Neural cell (in vitro differentiated cells): ENCODE data around the gene CELSR1. TPM values are rescaled to one million over a fixed set of nuclear protein-coding genes. Genes with fewer than 3 reads are reported as not detected.
A peak's percentile ranks its signal among the peaks of the same experiment; 100 is the strongest.

Source experiments
- H2AFZ ChIP-seq: fragments of 200-600, 300-800 bp; sonication (generic), shearing (Covaris generic); 2 replicates; pipeline ENCODE4 v1.6.0; 2014; ENCODE audit warnings: low read depth, mild to moderate bottlenecking, antibody characterized with exemption, low read length, moderate library complexity
- H3F3A ChIP-seq: fragments of 200-600 bp; shearing (Covaris generic); 2 replicates; pipeline ENCODE4 v1.6.1; 2016; ENCODE audit warnings: mild to moderate bottlenecking, moderate library complexity, mixed read lengths, antibody characterized with exemption, low read length; ENCODE audit not compliant: insufficient read depth, poor library complexity, severe bottlenecking
- H3K27ac ChIP-seq: fragments of 200-600, 300-800 bp; sonication (generic), shearing (Covaris generic); 2 replicates; pipeline ENCODE4 v1.5.1; 2014; ENCODE audit warnings: mild to moderate bottlenecking, low read length, moderate library complexity
- H3K27me3 ChIP-seq: fragments of 300-800, 200-600 bp; sonication (generic), shearing (Covaris generic); 2 replicates; pipeline ENCODE4 v1.6.0; 2014; ENCODE audit warnings: mild to moderate bottlenecking, low read depth, low read length, moderate library complexity; ENCODE audit not compliant: insufficient read depth
- H3K36me3 ChIP-seq: fragments of 300-800, 200-600 bp; sonication (generic), shearing (Covaris generic); 2 replicates; pipeline ENCODE4 v1.5.1; 2014; ENCODE audit warnings: mild to moderate bottlenecking, antibody characterized with exemption, low read length, moderate library complexity; ENCODE audit not compliant: insufficient read depth
- H3K4me2 ChIP-seq: fragments of 300-800, 200-600 bp; sonication (generic), shearing (Covaris generic); 2 replicates; pipeline ENCODE4 v1.6.0; 2014; ENCODE audit warnings: mild to moderate bottlenecking, low read length
- H3K4me3 ChIP-seq: fragments of 300-800, 200-600 bp; sonication (generic), shearing (Covaris generic); 2 replicates; pipeline ENCODE4 v1.5.1; 2014; ENCODE audit warnings: mild to moderate bottlenecking, low read length, moderate library complexity
- H3K79me2 ChIP-seq: fragments of 200-600 bp; shearing (Covaris generic); replicated peaks from 2 replicates; pipeline ENCODE4 v1.6.0; 2014; ENCODE audit warnings: mild to moderate bottlenecking, low read length, moderate library complexity; ENCODE audit not compliant: insufficient read depth
- H3K9ac ChIP-seq: fragments of 300-800, 200-600 bp; sonication (generic), shearing (Covaris generic); 2 replicates; pipeline ENCODE4 v1.6.1; 2016; ENCODE audit warnings: mild to moderate bottlenecking, low read length, mixed read lengths
- H3K9me2 ChIP-seq: fragments of 200-600 bp; shearing (Covaris generic); 2 replicates; pipeline ENCODE4 v1.6.1; 2016; ENCODE audit warnings: mild to moderate bottlenecking, low read length, mixed read lengths; ENCODE audit not compliant: insufficient read depth
- H3K9me3 ChIP-seq: fragments of 200-600, 300-800 bp; sonication (generic), shearing (Covaris generic); 2 replicates; pipeline ENCODE4 v1.6.1; 2016; ENCODE audit warnings: mild to moderate bottlenecking, mixed run types, low read length, moderate library complexity, mixed read lengths
- H4K20me1 ChIP-seq: fragments of 200-600 bp; shearing (Covaris generic); 2 replicates; pipeline ENCODE4 v1.6.1; 2016; ENCODE audit warnings: mild to moderate bottlenecking, mixed run types; ENCODE audit not compliant: insufficient read depth
- CTCF ChIP-seq: fragments of 450-650 bp; IDR thresholded peaks from 2 replicates; pipeline ENCODE4 v1.5.1; 2014; ENCODE audit warnings: antibody characterized with exemption, mild to moderate bottlenecking, moderate library complexity; ENCODE audit not compliant: poor library complexity, severe bottlenecking
- EP300 ChIP-seq: fragments of 450-650 bp; conservative IDR thresholded peaks from 2 replicates; pipeline ENCODE4 v1.6.1; 2014; ENCODE audit warnings: antibody characterized with exemption, mild to moderate bottlenecking, moderate library complexity; ENCODE audit not compliant: poor library complexity, severe bottlenecking
- EZH2 ChIP-seq: fragments of 200-600, 300-800 bp; shearing (Covaris generic), sonication (generic); IDR thresholded peaks from 2 replicates; pipeline ENCODE4 v1.6.1; 2014; ENCODE audit warnings: antibody characterized with exemption, low read length, borderline replicate concordance, mild to moderate bottlenecking; ENCODE audit not compliant: insufficient read depth, poor library complexity, severe bottlenecking
- MXI1 ChIP-seq: fragments of 450-650 bp; conservative IDR thresholded peaks from 2 replicates; pipeline ENCODE4 v1.6.1; 2014; ENCODE audit warnings: antibody characterized with exemption, mild to moderate bottlenecking; ENCODE audit not compliant: poor library complexity, severe bottlenecking
- POLR2AphosphoS5 ChIP-seq: IDR thresholded peaks from 2 replicates; pipeline ENCODE4 v1.6.1; 2012
- RAD21 ChIP-seq: fragments of 450-650 bp; conservative IDR thresholded peaks from 2 replicates; pipeline ENCODE4 v1.6.1; 2014; ENCODE audit warnings: antibody characterized with exemption, mild to moderate bottlenecking, moderate library complexity
- REST ChIP-seq: IDR thresholded peaks from 2 replicates; pipeline ENCODE4 v1.6.1; 2012; ENCODE audit warnings: borderline replicate concordance
- SMC3 ChIP-seq: fragments of 450-650 bp; conservative IDR thresholded peaks from 2 replicates; pipeline ENCODE4 v1.6.1; 2014; ENCODE audit warnings: antibody characterized with exemption, mild to moderate bottlenecking, moderate library complexity; ENCODE audit not compliant: poor library complexity
- TAF1 ChIP-seq: IDR thresholded peaks from 2 replicates; pipeline ENCODE4 v1.6.1; 2012; ENCODE audit warnings: low read depth
- polyA plus RNA-seq: library from polyadenylated mRNA; depleted of rRNA; stranded (reverse); fragments of >200 nt; gene quantifications from 2 replicates; pipeline ENCODE4 v1.2.3, GENCODE V29; 2014

CELSR1 gene
- polyA plus RNA-seq, 1 donor from 2014 or later: 0.14 TPM

GRCh38 chr22:46355996-46356471 is 181.4 kb downstream of the CELSR1 start:
- Histone ChIP-seq H3K27me3 (no peaks in the 10 kb centered on the region), H2AFZ (no peak overlapping the region), H3K27ac (no peak overlapping the region), H3K36me3 (no peaks in the 10 kb centered on the region), H3F3A (no peaks in the 10 kb centered on the region), H3K9me3 (no peaks in the 10 kb centered on the region), H3K9me2 (no peaks in the 10 kb centered on the region), H3K4me3 (no peak overlapping the region), H4K20me1 (no peaks in the 10 kb centered on the region), H3K9ac (no peak overlapping the region), H3K4me2 (no peak overlapping the region), H3K79me2 (no peaks in the 10 kb centered on the region)
- TF ChIP-seq TAF1 (no peak), POLR2AphosphoS5 (no peak), CTCF (no peak), REST (no peak), RAD21 (no peak), MXI1 (no peak), EZH2 (no peak), SMC3 (no peak), EP300 (no peak)

- H3F3A ChIP-seq: no peaks in the 10 kb centered on the region
- H3K4me3 ChIP-seq: no peak overlapping the region
- H3K27me3 ChIP-seq: no peaks in the 10 kb centered on the region
- no peak overlapping the region for H3K27ac ChIP-seq
- TF ChIP-seq EZH2 (no peak), SMC3 (peak; percentile 100), CTCF (peak; percentile 97), RAD21 (peak; percentile 98)
- no peak overlapping the region for H3K9ac ChIP-seq
- H3K9me2 ChIP-seq: no peaks in the 10 kb centered on the region
- H3K79me2 ChIP-seq: no peaks in the 10 kb centered on the region
- H2AFZ ChIP-seq: no peak overlapping the region
- no peak overlapping the region for H3K4me2 ChIP-seq
- H3K9me3 ChIP-seq: no peaks in the 10 kb centered on the region
- H3K36me3 ChIP-seq: no peaks in the 10 kb centered on the region
- H4K20me1 ChIP-seq: no peaks in the 10 kb centered on the region
Observed at GRCh38 chr22:46355369-46355995, 181.9 kb downstream of the CELSR1 start.
